Natural killer cell (primary cell): Measurements from ENCODE around the gene MPHOSPH10. TPM values are rescaled to one million over a fixed set of nuclear protein-coding genes. Genes with fewer than 3 reads are reported as not detected.
"Not testable (repeated sequence)": the region's sequence is repeated elsewhere in the genome, so short reads cannot be mapped to it uniquely, and the experiment has no call there.

Experiments
- ATAC-seq, 3 donors: fragments of 150-1000 bp in 2 of 3; fragments of 200-7000 bp in 1 of 3; cut with Tn5 transposase; 1 replicate in 1 of 3; 2 replicates in 2 of 3; pipeline ENCODE4 v1.10.0; 2021; ENCODE audit warnings: mild to moderate bottlenecking in 2 of 3, moderate library complexity in 2 of 3
- DNase-seq, 2 donors: peaks; one replicate each; pipeline versions ENCODE4 v3.0.0 to v3.0.0-alpha.2; 2013 to 2021; ENCODE audit warnings: mixed read lengths in 1 of 2
- H3K27ac ChIP-seq: one replicate; pipeline ENCODE4 v1.5.1; 2013; ENCODE audit warnings: mild to moderate bottlenecking, low read length
- H3K27me3 ChIP-seq: one replicate; pipeline ENCODE4 v1.6.1; 2013; ENCODE audit warnings: low read length; ENCODE audit not compliant: control insufficient read depth, insufficient read depth
- H3K36me3 ChIP-seq: one replicate; pipeline ENCODE4 v1.6.1; 2013; ENCODE audit warnings: low read length; ENCODE audit not compliant: control insufficient read depth, insufficient read depth
- H3K4me1 ChIP-seq: one replicate; pipeline ENCODE4 v1.6.1; 2013; ENCODE audit warnings: low read length; ENCODE audit not compliant: control insufficient read depth, insufficient read depth
- H3K4me3 ChIP-seq: one replicate; pipeline ENCODE4 v1.5.1; 2013; ENCODE audit warnings: low read length
- H3K9me3 ChIP-seq: one replicate; pipeline ENCODE4 v1.6.1; 2013; ENCODE audit warnings: low read length; ENCODE audit not compliant: control insufficient read depth, insufficient read depth
- H3K27ac Mint-ChIP-seq, 2 donors: one replicate each; pipeline ENCODE4 v1.8.0; 2022; ENCODE audit warnings: mild to moderate bottlenecking in 2 of 2, mixed read lengths in 2 of 2, moderate library complexity in 1 of 2
- H3K27me3 Mint-ChIP-seq, 2 donors: one replicate each; pipeline ENCODE4 v1.8.0; 2022; ENCODE audit warnings: low read depth in 2 of 2, mixed read lengths in 2 of 2
- H3K36me3 Mint-ChIP-seq: one replicate; pipeline ENCODE4 v1.8.0; 2022; ENCODE audit warnings: mixed read lengths
- H3K4me1 Mint-ChIP-seq, 2 donors: one replicate each; pipeline ENCODE4 v1.8.0; 2022; ENCODE audit warnings: mixed read lengths in 2 of 2
- H3K4me3 Mint-ChIP-seq: one replicate; pipeline ENCODE4 v1.8.0; 2022; ENCODE audit warnings: mild to moderate bottlenecking, moderate library complexity, mixed read lengths
- H3K9me3 Mint-ChIP-seq, 2 donors: one replicate each; pipeline ENCODE4 v1.8.0; 2022; ENCODE audit warnings: mixed read lengths in 2 of 2
- WGBS: methylation state at CpG from one replicate; pipeline ENCODE4 v1.1.7; 2013; ENCODE audit warnings: missing lambda C conversion rate; ENCODE audit not compliant: insufficient coverage; 5-methylcytosine and 5-hydroxymethylcytosine counted together
- intact Hi-C: fragments of 100-400 bp; cut with micrococcal nuclease; formaldehyde crosslinking; loops from one replicate; pipeline ENCODE4 v1.14.2; 2022
- total RNA-seq, 4 donors: library from RNA; stranded (reverse); fragments of 120-200 nt in 1 of 4; gene quantifications; one replicate each; pipeline versions ENCODE4 v1.2.3 to v1.2.4, GENCODE V29; 2013 to 2022
- TF ChIP-seq, protein P1 (sequence below): fragments of 200-600 bp; IDR thresholded peaks from one replicate; pipeline ENCODE4 v1.8.0; 2022; ENCODE audit warnings: antibody characterized with exemption

The MPHOSPH10 gene
- total RNA-seq, 3 donors from 2014 or later (not counting 1 experiment from before 2014, with no cell fraction given) = 27.9 to 34.2 (median 31.4) TPM

DNA sequence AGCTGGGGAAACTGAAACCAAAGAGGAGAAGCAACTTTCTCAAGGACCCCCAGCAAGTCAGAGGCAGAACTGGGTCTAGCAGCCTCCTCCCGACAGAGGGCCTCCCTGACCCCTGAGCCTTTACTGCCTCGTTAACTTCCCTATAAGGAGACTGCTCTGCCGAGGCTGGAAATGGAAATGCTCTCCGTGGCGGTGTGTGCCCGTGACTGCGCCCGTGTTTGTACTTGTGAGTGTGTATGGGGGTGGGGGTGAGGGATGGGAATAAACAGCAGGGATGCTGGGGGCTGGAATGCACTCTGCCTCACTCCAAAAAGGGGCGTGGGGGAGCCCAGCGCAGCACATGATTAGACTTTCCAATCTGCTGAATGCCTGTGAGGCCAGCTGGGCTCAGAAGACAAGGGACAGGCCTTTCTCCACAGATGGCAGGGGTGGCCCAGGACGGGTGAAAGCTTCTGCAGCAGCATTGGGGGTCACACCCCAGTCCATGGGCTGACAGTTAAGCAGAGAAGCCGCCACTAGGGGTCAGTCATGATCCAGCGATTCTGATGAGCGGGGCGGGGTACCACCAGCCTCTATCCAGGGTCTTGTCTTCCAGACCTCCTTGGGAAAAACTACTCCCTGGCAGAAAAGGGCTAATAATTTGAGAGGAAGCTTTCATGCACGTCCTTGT is 26.8 kb downstream of the MPHOSPH10 start:
- DNase-seq (peak; percentile 21 to 74), ATAC-seq (peak; percentile 58 to 81 (median 59))
- no peaks in the 10 kb centered on the region for H3K36me3 ChIP-seq
- H3K4me3 Mint-ChIP-seq = no peak overlapping the region
- H3K4me3 ChIP-seq = no peak overlapping the region
- peaks cover 7 to 13% of the 10 kb centered on the region in 2 donors for H3K27me3 Mint-ChIP-seq
- H3K4me1 ChIP-seq = peaks cover 7% of the 10 kb centered on the region
- no peak overlapping the region for H3K27ac ChIP-seq
- H3K4me1 Mint-ChIP-seq = peaks cover 6 to 7% of the 10 kb centered on the region in 2 donors
- peaks cover 3% of the 10 kb centered on the region for H3K27me3 ChIP-seq
- 11% methylated on average over 16 of the region's 16 CpGs for WGBS
- no peak overlapping the region for H3K27ac Mint-ChIP-seq
- intact Hi-C loops = loop anchor here (2.0 kb wide), 1 partner anchor 354 kb away; no protein-coding TSS in a partner anchor
- no peaks in the 10 kb centered on the region for H3K9me3 ChIP-seq
- H3K9me3 Mint-ChIP-seq = no peaks in the 10 kb centered on the region
- TF ChIP-seq, protein P1, sequence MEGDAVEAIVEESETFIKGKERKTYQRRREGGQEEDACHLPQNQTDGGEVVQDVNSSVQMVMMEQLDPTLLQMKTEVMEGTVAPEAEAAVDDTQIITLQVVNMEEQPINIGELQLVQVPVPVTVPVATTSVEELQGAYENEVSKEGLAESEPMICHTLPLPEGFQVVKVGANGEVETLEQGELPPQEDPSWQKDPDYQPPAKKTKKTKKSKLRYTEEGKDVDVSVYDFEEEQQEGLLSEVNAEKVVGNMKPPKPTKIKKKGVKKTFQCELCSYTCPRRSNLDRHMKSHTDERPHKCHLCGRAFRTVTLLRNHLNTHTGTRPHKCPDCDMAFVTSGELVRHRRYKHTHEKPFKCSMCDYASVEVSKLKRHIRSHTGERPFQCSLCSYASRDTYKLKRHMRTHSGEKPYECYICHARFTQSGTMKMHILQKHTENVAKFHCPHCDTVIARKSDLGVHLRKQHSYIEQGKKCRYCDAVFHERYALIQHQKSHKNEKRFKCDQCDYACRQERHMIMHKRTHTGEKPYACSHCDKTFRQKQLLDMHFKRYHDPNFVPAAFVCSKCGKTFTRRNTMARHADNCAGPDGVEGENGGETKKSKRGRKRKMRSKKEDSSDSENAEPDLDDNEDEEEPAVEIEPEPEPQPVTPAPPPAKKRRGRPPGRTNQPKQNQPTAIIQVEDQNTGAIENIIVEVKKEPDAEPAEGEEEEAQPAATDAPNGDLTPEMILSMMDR = peak; percentile 44
- no peaks in the 10 kb centered on the region for H3K36me3 Mint-ChIP-seq

DNA sequence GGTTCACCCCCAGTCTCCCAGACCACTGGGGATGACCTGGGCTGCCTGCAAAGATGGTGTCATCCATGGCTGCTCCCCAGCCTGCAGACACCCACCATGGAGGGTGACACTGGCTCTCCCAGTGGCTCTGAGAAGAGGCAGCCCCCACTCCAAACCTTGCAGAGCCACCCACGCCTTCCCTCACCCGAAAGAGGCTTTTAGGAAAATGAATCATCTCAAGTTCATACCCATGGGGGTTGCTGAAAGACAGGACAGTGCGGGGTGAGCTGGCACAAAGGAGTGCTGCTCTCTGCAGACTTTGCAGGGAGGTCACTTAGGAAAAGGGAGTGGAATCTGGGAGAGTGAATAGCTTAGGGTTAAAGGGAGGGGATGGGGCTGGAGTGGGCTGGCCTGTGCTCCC is 36.4 kb downstream of the MPHOSPH10 start:
- Histone ChIP-seq H3K27ac (no peak overlapping the region), H3K4me3 (no peak overlapping the region), H3K36me3 (no peaks in the 10 kb centered on the region), H3K27me3 (no peaks in the 10 kb centered on the region), H3K4me1 (no peaks in the 10 kb centered on the region), H3K9me3 (no peaks in the 10 kb centered on the region)
- no peaks in the 10 kb centered on the region for H3K9me3 Mint-ChIP-seq
- H3K36me3 Mint-ChIP-seq = no peaks in the 10 kb centered on the region
- intact Hi-C loops = no loop called here
- TF ChIP-seq, protein P1 = no peak
- H3K4me1 Mint-ChIP-seq = no peaks in the 10 kb centered on the region
- ATAC-seq (no peak), DNase-seq (no peak)
- no peak overlapping the region for H3K27ac Mint-ChIP-seq
- peaks cover 7 to 16% of the 10 kb centered on the region in 2 donors for H3K27me3 Mint-ChIP-seq
- H3K4me3 Mint-ChIP-seq = no peak overlapping the region
- WGBS = 86% methylated on average over 1 of the region's 3 CpGs

- DNase-seq (no peak), ATAC-seq (no peak)
- Mint-ChIP-seq H3K4me1 (no peaks in the 10 kb centered on the region), H3K36me3 (no peaks in the 10 kb centered on the region), H3K27me3 (peaks cover 0 to 7% of the 10 kb centered on the region in 2 donors), H3K4me3 (no peak overlapping the region), H3K27ac (no peak overlapping the region), H3K9me3 (no peaks in the 10 kb centered on the region)
- no peaks in the 10 kb centered on the region for H3K4me1 ChIP-seq
- no peaks in the 10 kb centered on the region for H3K9me3 ChIP-seq
- H3K36me3 ChIP-seq = no peaks in the 10 kb centered on the region
- no peak overlapping the region for H3K4me3 ChIP-seq
- TF ChIP-seq, protein P1 = no peak
- no peaks in the 10 kb centered on the region for H3K27me3 ChIP-seq
- H3K27ac ChIP-seq = no peak overlapping the region
- WGBS = 84% methylated on average over 1 of the region's 1 CpG
- intact Hi-C loops = no loop called here
These were observed 42.7 kb downstream of the MPHOSPH10 start for GRCh38 chr2:71173096-71173495.

DNA sequence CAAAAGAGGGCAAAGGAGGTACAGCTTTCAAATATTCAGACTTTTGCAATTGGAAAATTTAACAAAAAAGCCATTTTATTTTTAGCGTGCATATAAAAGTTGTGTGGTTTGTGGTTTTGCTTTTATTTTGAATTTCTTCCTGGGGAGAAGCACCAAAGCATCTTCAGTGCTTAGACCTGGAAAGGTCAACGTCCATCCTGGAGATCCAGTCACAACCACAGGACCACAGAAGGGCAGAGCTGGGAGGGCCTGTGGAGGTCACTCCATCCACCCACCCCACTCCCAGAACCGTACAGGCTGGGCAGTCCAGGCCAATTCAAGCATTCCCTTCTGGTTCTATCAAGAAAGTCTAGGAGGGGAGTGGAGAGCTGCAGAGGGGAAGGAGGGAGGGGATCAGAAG is 43.8 kb downstream of the MPHOSPH10 start:
- DNase-seq (no peak), ATAC-seq (no peak)
- H3K4me3 Mint-ChIP-seq = no peak overlapping the region
- Histone ChIP-seq H3K36me3 (no peaks in the 10 kb centered on the region), H3K27me3 (no peaks in the 10 kb centered on the region), H3K4me1 (no peaks in the 10 kb centered on the region), H3K27ac (no peak overlapping the region), H3K4me3 (no peak overlapping the region), H3K9me3 (no peaks in the 10 kb centered on the region)
- intact Hi-C loops = no loop called here
- H3K36me3 Mint-ChIP-seq = no peaks in the 10 kb centered on the region
- no peaks in the 10 kb centered on the region for H3K9me3 Mint-ChIP-seq
- peaks cover 0 to 7% of the 10 kb centered on the region in 2 donors for H3K27me3 Mint-ChIP-seq
- no peak overlapping the region for H3K27ac Mint-ChIP-seq
- 4% methylated on average over 2 of the region's 3 CpGs for WGBS
- H3K4me1 Mint-ChIP-seq = no peaks in the 10 kb centered on the region
- TF ChIP-seq, protein P1 = no peak

DNA sequence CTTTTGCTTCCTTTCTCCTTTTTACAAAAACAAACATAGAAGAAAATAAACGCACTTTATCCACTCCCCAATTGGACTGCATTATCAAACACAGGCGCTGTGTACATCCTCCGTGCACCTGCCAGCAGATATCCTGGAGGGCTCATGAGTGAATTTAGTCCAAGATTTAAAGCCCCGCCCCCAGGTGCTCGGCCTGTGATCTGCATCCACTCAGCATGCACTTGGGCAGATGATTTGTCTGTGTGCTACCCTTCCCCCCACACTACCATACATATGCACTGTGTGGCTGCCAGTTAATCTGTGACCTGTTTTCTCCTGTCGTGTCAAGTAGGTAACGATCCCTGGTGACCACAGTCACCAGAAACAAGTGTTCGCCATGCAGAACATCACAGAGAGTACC is 48.4 kb downstream of the MPHOSPH10 start:
- ATAC-seq, DNase-seq, H3K4me3 Mint-ChIP-seq, H3K27me3 ChIP-seq, H3K4me1 ChIP-seq, H3K27ac ChIP-seq, H3K9me3 ChIP-seq, H3K4me1 Mint-ChIP-seq, H3K27me3 Mint-ChIP-seq, intact Hi-C loops, H3K36me3 Mint-ChIP-seq, H3K4me3 ChIP-seq, H3K36me3 ChIP-seq, H3K9me3 Mint-ChIP-seq, H3K27ac Mint-ChIP-seq: not testable (repeated sequence)
- WGBS = 87% methylated on average over 8 of the region's 8 CpGs
